Spleen (tissue), 7 donors: ENCODE data around the gene TMEM236.

Experiments used
- POLR2A ChIP-seq, 3 donors: fragments of 450-650 bp; IDR thresholded peaks; one replicate each; pipeline ENCODE4 v1.5.1; 2017; ENCODE audit warnings: antibody characterized with exemption in 3 of 3, mild to moderate bottlenecking in 1 of 3
- TF ChIP-seq, protein P1 (sequence below), 11 experiments: fragments of 200-600 bp in 7 of 11; fragments of 450-650 bp in 4 of 11; sonication (generic) in 4 of 11; IDR thresholded peaks in 8 of 11; conservative IDR thresholded peaks in 3 of 11; 1 replicate in 7 of 11; 2 replicates in 4 of 11; pipeline versions ENCODE4 v1.4.0 to v1.8.0; 2016 to 2021; ENCODE audit warnings: antibody characterized with exemption in 11 of 11, inconsistent platforms in 4 of 11, mild to moderate bottlenecking in 1 of 11
- donor health status: DM: no; HTN: no; CAD: no; lungs with moderate emphysema.
- donor health status: DM: no; HTN: no; CAD: no.
- donor health status: DM: no; HTN: no; CAD: no.

DNA sequence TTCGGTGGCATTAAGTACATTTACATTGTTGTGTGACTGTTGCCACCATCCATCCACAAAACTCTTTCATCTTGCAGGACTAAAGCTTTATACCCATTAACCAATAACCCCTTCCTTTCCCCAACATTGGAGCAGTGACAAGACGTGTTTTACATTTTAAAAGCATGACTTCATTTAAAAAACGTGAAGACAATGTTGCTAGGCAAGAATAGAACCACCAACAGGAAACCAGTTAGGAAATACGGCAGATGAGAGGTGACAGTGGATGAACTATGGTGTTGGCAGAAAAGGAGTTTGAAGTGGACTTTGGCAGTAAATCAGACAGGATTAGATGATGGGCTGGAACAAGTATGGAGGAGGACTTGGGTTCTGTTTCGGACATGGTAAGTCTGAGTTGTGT is 17.0 kb downstream of the TMEM236 start:
- TF ChIP-seq POLR2A (IDR thresholded peaks at IDR 0.05): no peak
- TF ChIP-seq, protein P1, sequence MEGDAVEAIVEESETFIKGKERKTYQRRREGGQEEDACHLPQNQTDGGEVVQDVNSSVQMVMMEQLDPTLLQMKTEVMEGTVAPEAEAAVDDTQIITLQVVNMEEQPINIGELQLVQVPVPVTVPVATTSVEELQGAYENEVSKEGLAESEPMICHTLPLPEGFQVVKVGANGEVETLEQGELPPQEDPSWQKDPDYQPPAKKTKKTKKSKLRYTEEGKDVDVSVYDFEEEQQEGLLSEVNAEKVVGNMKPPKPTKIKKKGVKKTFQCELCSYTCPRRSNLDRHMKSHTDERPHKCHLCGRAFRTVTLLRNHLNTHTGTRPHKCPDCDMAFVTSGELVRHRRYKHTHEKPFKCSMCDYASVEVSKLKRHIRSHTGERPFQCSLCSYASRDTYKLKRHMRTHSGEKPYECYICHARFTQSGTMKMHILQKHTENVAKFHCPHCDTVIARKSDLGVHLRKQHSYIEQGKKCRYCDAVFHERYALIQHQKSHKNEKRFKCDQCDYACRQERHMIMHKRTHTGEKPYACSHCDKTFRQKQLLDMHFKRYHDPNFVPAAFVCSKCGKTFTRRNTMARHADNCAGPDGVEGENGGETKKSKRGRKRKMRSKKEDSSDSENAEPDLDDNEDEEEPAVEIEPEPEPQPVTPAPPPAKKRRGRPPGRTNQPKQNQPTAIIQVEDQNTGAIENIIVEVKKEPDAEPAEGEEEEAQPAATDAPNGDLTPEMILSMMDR (IDR thresholded peaks at IDR 0.05 in 8 of 11, conservative IDR thresholded peaks at IDR 0.05 in 3 of 11): no peak
